Bronchial epithelial cell (primary cell): Measurements from ENCODE around the gene GPSM1. TPM values are rescaled to one million over a fixed set of nuclear protein-coding genes. Genes with fewer than 3 reads are reported as not detected.

Experiments used
- DNase-seq: peaks from one replicate; pipeline ENCODE4 v3.0.0-alpha.2; 2010; ENCODE audit warnings: low read depth
- FAIRE-seq: peaks from 2 replicates; lab custom pipeline; 2011; peaks lifted over from hg19 to GRCh38; lab: Jason Lieb, UNC
- H3K27me3 ChIP-seq: 2 replicates; pipeline ENCODE4 v1.5.1; 2011; ENCODE audit warnings: low read length; ENCODE audit not compliant: control insufficient read depth, insufficient read depth
- H3K36me3 ChIP-seq: 2 replicates; pipeline ENCODE4 v1.5.1; 2011; ENCODE audit warnings: low read length; ENCODE audit not compliant: control insufficient read depth, insufficient read depth
- H3K4me3 ChIP-seq: 2 replicates; pipeline ENCODE4 v1.5.1; 2011; ENCODE audit warnings: mild to moderate bottlenecking, low read depth, low read length, control low read depth
- CTCF ChIP-seq: IDR thresholded peaks from 2 replicates; pipeline ENCODE4 v1.5.1; 2011; ENCODE audit warnings: mild to moderate bottlenecking, moderate library complexity, low read length, control low read depth, inconsistent platforms; ENCODE audit not compliant: insufficient read depth, severe bottlenecking
- total RNA-seq: library from RNA; depleted of rRNA; stranded (reverse); fragments of >200 nt; gene quantifications from 2 replicates; pipeline ENCODE4 v1.2.1, GENCODE V29; 2014

GPSM1 gene
- total RNA-seq, 1 donor from 2014 or later = 13.4 TPM

- Histone ChIP-seq H3K27me3 (peaks cover 1% of the 10 kb centered on the region), H3K36me3 (no peaks in the 10 kb centered on the region), H3K4me3 (no peak overlapping the region)
- no peak for FAIRE-seq
- no peak for DNase-seq
- no peak for TF ChIP-seq CTCF
These were observed 30.8 kb upstream of the GPSM1 start for GRCh38 chr9:136296434-136297015.

- FAIRE-seq (no peak), DNase-seq (peak; percentile 84)
- TF ChIP-seq CTCF = peak; percentile 33
- Histone ChIP-seq H3K4me3 (no peak overlapping the region), H3K27me3 (peaks cover 1% of the 10 kb centered on the region), H3K36me3 (no peaks in the 10 kb centered on the region)
These were observed 30.2 kb upstream of the GPSM1 start for GRCh38 chr9:136297016-136297691.

- Histone ChIP-seq H3K27me3 (peaks cover 1% of the 10 kb centered on the region), H3K4me3 (no peak overlapping the region), H3K36me3 (no peaks in the 10 kb centered on the region)
- FAIRE-seq (no peak), DNase-seq (no peak)
- no peak for TF ChIP-seq CTCF
These were observed 29.3 kb upstream of the GPSM1 start for GRCh38 chr9:136297766-136298735.

- Histone ChIP-seq H3K36me3 (no peaks in the 10 kb centered on the region), H3K4me3 (no peak overlapping the region), H3K27me3 (peaks cover 1% of the 10 kb centered on the region)
- DNase-seq = no peak
- TF ChIP-seq CTCF = no peak
- FAIRE-seq = no peak
These were observed 28.2 kb upstream of the GPSM1 start for GRCh38 chr9:136299116-136299515.

- DNase-seq (no peak), FAIRE-seq (no peak)
- Histone ChIP-seq H3K36me3 (no peaks in the 10 kb centered on the region), H3K4me3 (no peak overlapping the region), H3K27me3 (peaks cover 1% of the 10 kb centered on the region)
- no peak for TF ChIP-seq CTCF
These were observed 27.8 kb upstream of the GPSM1 start for GRCh38 chr9:136299541-136299940.
